ENCODE measurements around the gene SSR2.

The SSR2 gene

GRCh38 chr1:155970531-155971167 is 50.1 kb downstream of the SSR2 start:
- DNase-seq = no peak

DNA sequence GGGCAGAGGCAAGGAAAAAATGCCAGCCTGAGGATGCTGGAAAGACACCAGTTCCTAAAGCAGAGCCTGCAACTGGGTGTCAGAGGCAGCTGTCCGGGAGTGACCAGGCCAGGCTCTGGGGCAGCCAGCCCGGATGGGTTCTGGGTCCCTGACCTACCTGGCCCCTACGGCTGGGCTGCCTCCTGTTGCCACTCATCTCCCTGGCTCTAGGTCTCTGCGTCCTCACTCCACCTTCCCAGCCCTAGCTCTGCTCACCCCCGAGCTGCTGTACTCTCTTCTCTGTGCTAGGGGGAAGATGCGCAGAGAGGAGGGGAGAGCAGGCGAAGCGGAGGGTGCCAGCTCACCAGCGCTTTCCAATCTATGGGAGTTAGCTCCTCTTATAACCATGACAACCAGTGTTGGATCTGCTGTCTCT is 51.4 kb downstream of the SSR2 start:
- DNase-seq = no peak

- DNase-seq = no peak
Measured at GRCh38 chr1:155968670-155969069, 52.1 kb downstream of the SSR2 start.

GRCh38 chr1:155968051-155968400 is 52.7 kb downstream of the SSR2 start:
- DNase-seq = no peak

GRCh38 chr1:155967341-155968050 is 53.3 kb downstream of the SSR2 start:
- no peak for DNase-seq

DNA sequence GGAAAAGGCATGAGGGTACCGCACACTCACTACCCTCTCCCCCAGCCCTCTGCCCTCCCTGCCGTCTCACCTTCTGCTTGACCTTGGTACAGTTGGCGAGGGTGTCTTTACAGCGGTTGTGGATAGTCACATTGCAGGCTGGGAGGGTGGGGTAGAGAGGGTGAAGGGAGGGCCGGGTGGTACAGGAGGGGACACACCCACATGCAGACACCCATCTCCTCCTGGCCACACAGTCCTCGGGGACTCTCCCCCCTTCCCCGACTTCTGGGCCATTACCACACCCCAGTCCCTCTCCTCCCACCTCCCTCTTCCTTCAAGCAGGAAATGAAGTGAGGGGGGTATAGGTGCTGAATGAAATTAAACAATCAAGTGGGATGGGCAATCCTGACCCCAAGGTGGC is 54.0 kb downstream of the SSR2 start:
- no peak for DNase-seq

DNA sequence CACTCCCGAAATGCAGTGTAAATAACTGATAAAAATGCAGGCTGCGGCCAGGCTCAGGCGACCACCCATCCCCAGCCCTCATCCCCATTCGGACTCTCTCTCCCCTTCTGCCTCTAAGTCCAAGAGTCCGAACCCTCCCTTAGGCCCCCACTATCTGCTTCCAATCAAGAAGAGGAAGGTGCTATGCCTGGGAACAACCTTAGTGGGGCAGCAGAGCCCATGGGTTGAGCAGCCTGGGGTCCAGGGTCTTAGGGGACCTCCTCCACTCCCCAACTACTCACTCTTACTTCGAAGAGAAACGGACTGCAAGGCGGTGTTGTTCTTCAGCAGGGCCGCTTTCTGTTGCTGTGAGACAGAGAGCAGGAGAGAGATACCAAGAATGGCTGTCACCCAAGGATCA is 54.6 kb downstream of the SSR2 start:
- no peak for DNase-seq

DNA sequence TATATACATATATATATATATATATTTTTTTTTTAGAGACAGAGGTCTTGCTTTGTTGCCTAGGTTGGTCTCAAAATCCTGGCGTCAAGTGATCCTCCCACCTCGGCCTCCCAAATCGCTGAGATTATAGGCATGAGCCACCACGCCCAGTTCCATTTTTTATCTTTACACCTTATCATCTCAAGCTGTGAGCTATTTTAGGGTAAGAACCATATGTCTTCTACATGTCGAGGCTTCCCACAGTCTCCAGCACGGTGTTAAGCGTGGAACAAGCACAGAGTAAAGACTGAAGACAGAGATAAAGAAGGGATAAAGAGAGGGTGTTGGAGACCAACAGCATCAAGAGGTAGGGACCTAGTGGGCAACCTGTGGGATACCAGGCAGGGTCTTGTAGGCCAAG is 56.6 kb downstream of the SSR2 start:
- DNase-seq = no peak

DNA sequence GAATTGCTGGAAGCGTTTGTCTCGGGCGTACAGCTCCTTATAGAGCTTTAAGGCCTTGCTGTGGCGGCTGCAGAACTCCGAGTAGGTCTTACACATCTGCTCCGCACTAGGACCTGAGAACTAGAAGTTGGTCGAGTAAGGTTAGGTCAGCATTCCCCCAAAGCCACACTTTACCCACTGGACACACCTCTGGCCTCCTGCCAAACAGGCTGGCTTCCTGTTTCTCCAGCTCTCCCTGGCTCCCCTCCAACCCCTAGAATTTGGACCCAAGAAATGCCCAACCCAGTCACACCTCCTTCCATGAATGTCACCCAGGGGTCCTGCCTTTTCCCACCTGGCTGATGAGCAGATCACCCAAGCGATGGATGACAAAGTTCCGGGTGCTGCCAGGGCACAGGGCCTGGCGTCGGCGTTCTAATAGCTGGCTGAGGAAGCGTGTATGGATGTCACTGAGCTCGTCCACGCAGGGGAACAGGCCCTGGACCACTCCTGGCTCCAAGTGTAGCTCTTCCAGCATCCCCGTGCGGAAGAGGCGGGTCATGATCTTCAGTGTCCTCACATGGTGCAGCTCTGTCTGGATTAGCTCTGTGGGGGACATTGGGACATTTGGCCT is 58.0 kb downstream of the SSR2 start:
- DNase-seq = no peak

GRCh38 chr1:155961937-155962336 is 58.8 kb downstream of the SSR2 start:
- DNase-seq = no peak

- DNase-seq = no peak
Measured at GRCh38 chr1:155960081-155960745, 60.5 kb downstream of the SSR2 start.

Data from activated CD4-positive, alpha-beta T cell treated with anti-CD3 and anti-CD28 coated beads for 1 hour (primary cell).